Tibial nerve (tissue), 4 donors: ENCODE measurements around the gene NET1. TPM values are rescaled to one million over a fixed set of nuclear protein-coding genes. Genes with fewer than 3 reads are reported as not detected.

ENCODE experiments used
- DNase-seq, 2 donors: peaks; one replicate each; pipeline ENCODE4 v3.0.0-alpha.2; 2019; ENCODE audit warnings: low spot score in 2 of 2
- H3K27ac ChIP-seq, 4 donors: fragments of 200-600 bp; sonication (generic) in 3 of 4; one replicate each; pipeline ENCODE4 v1.5.1; 2017 to 2019; ENCODE audit warnings: mild to moderate bottlenecking in 1 of 4
- H3K27me3 ChIP-seq, 2 donors: fragments of 200-600 bp; sonication (generic) in 1 of 2; one replicate each; pipeline versions ENCODE4 v1.5.1 to v1.6.0; 2017 to 2019
- H3K36me3 ChIP-seq, 3 donors: fragments of 200-600 bp; sonication (generic); one replicate each; pipeline ENCODE4 v1.5.1; 2018 to 2019
- H3K4me1 ChIP-seq, 4 donors: fragments of 200-600 bp; sonication (generic) in 3 of 4; one replicate each; pipeline ENCODE4 v1.5.1; 2017 to 2019
- H3K4me3 ChIP-seq, 4 donors: fragments of 200-600 bp; sonication (generic) in 3 of 4; one replicate each; pipeline ENCODE4 v1.5.1; 2017 to 2019; ENCODE audit warnings: mild to moderate bottlenecking in 1 of 4, moderate library complexity in 1 of 4
- H3K9me3 ChIP-seq, 4 donors: fragments of 200-600 bp; sonication (generic) in 3 of 4; one replicate each; pipeline ENCODE4 v1.5.1; 2017 to 2019
- CTCF ChIP-seq, 5 experiments: fragments of 200-600 bp in 3 of 5; fragments of 450-650 bp in 2 of 5; sonication (generic) in 3 of 5; IDR thresholded peaks; one replicate each; pipeline ENCODE4 v1.5.1; 2016 to 2019; ENCODE audit warnings: antibody characterized with exemption in 5 of 5, mild to moderate bottlenecking in 3 of 5, moderate library complexity in 2 of 5
- EP300 ChIP-seq, 2 donors: sonication (generic); formaldehyde crosslinking; IDR thresholded peaks; one replicate each; pipeline ENCODE4 v1.6.1; 2017; ENCODE audit warnings: antibody characterized with exemption in 2 of 2, mild to moderate bottlenecking in 1 of 2
- POLR2A ChIP-seq, 2 donors: fragments of 450-650 bp; IDR thresholded peaks; one replicate each; pipeline ENCODE4 v1.6.1; 2017; ENCODE audit warnings: antibody characterized with exemption in 2 of 2, mild to moderate bottlenecking in 2 of 2, moderate library complexity in 2 of 2
- WGBS, 2 donors: methylation state at CpG; one replicate each; pipeline ENCODE4 v1.1.5; 2018; 5-methylcytosine and 5-hydroxymethylcytosine counted together
- total RNA-seq, 4 donors: library from RNA; depleted of rRNA; stranded (reverse); fragments of >200 nt; gene quantifications; one replicate each; pipeline ENCODE4 v1.1.0, GENCODE V29; 2016

Gene NET1
- total RNA-seq, 4 donors from 2014 or later, result 66.0 to 133 (median 91.3) TPM

GRCh38 chr10:5390607-5391205 is 21.7 kb upstream of the NET1 start:
- H3K27me3 ChIP-seq, result no peaks in the 10 kb centered on the region
- H3K4me3 ChIP-seq, result no peak overlapping the region
- no peaks in the 10 kb centered on the region for H3K36me3 ChIP-seq
- no peaks in the 10 kb centered on the region for H3K4me1 ChIP-seq
- H3K27ac ChIP-seq, result no peak overlapping the region
- DNase-seq, result no peak
- 84 to 100% methylated on average over 1 of the region's 1 CpG for WGBS, 2 donors
- no peak for TF ChIP-seq CTCF (IDR thresholded peaks at IDR 0.05)
- peaks cover 0 to 33% (median 9%) of the 10 kb centered on the region in 4 donors for H3K9me3 ChIP-seq

GRCh38 chr10:5391790-5392189 is 20.6 kb upstream of the NET1 start:
- peaks cover 0 to 33% (median 9%) of the 10 kb centered on the region in 4 donors for H3K9me3 ChIP-seq
- no peak for TF ChIP-seq EP300 (IDR thresholded peaks at IDR 0.05)
- no peak for TF ChIP-seq CTCF (IDR thresholded peaks at IDR 0.05)
- no peak for TF ChIP-seq POLR2A (IDR thresholded peaks at IDR 0.05)
- H3K27me3 ChIP-seq, result no peaks in the 10 kb centered on the region
- H3K4me3 ChIP-seq, result no peak overlapping the region
- WGBS, 2 donors, result 90 to 96% methylated on average over 3 of the region's 3 CpGs
- H3K4me1 ChIP-seq, result no peaks in the 10 kb centered on the region
- DNase-seq, result no peak
- H3K27ac ChIP-seq, result no peak overlapping the region
- H3K36me3 ChIP-seq, result no peaks in the 10 kb centered on the region

DNA sequence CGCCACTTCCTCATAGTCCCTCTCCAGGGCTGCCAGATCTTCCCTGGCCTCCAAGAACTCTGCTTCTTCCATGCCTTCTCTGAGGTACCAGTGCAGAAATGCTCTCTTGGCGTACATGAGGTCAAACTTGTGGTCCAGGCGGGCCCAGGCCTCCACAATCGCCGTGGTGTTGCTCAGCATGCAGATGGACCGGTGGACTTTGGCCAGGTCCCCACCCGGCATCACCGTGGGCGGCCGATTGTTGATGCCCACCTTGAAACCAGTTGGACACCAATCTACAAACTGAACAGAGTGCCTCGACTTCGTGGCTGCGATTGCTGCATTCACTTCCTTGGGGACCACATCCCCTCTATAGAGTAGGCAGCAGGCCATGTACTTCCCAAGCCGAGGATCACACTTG is 18.8 kb upstream of the NET1 start:
- no peak overlapping the region for H3K4me3 ChIP-seq
- no peak for TF ChIP-seq EP300 (IDR thresholded peaks at IDR 0.05)
- no peak for TF ChIP-seq CTCF (IDR thresholded peaks at IDR 0.05)
- TF ChIP-seq POLR2A (IDR thresholded peaks at IDR 0.05), result no peak
- H3K9me3 ChIP-seq, result peaks cover 0 to 33% (median 9%) of the 10 kb centered on the region in 4 donors
- no peak overlapping the region for H3K27ac ChIP-seq
- 91 to 93% methylated on average over 14 of the region's 14 CpGs for WGBS, 2 donors
- H3K4me1 ChIP-seq, result no peaks in the 10 kb centered on the region
- no peaks in the 10 kb centered on the region for H3K36me3 ChIP-seq
- H3K27me3 ChIP-seq, result no peaks in the 10 kb centered on the region
- no peak for DNase-seq

GRCh38 chr10:5395168-5395567 is 17.2 kb upstream of the NET1 start:
- H3K36me3 ChIP-seq, result no peaks in the 10 kb centered on the region
- WGBS, 2 donors, result 82 to 89% methylated on average over 18 of the region's 18 CpGs
- H3K4me3 ChIP-seq, result no peak overlapping the region
- no peak for DNase-seq
- H3K27me3 ChIP-seq, result no peaks in the 10 kb centered on the region
- H3K4me1 ChIP-seq, result no peaks in the 10 kb centered on the region
- H3K27ac ChIP-seq, result no peak overlapping the region
- no peak for TF ChIP-seq EP300 (IDR thresholded peaks at IDR 0.05)
- no peak for TF ChIP-seq CTCF (IDR thresholded peaks at IDR 0.05)
- no peak for TF ChIP-seq POLR2A (IDR thresholded peaks at IDR 0.05)
- peaks cover 0 to 19% (median 6%) of the 10 kb centered on the region in 4 donors for H3K9me3 ChIP-seq

DNA sequence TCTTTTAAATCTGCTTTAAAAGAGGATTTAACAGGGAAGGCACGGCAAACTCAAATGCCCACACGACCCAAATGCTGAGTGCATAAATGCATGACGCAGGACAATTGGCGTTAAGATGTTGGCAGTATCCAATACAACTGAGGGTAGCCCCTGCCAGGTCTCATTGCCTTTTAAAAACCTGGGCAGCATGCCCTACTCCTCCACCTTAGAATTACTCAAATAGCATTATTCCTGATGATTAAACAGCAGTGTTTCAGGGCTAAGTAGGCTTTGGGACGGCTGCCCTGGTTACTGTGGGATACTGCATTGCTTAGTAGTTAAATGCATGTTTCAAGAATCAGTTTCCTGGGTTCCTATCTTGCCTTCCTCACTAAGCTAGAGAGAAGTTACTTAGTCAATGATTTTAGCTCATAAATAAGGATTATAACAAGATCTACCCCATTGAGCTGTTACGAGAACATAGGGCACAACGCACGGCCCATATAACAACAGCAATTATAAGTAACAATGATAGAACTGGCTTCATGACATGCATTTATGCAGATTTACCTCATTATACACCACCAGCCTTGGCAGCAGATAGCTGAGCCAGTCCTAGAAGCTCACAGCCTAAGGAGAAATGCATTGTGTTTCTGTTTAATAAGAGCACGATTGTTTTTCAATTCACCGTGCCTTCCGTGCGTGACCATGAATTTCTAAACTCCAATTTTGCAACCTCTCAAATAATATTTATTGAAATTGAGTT is 15.6 kb upstream of the NET1 start:
- TF ChIP-seq POLR2A (IDR thresholded peaks at IDR 0.05) (no peak), EP300 (IDR thresholded peaks at IDR 0.05) (no peak), CTCF (IDR thresholded peaks at IDR 0.05) (no peak)
- 66 to 81% methylated on average over 12 of the region's 12 CpGs for WGBS, 2 donors
- no peak overlapping the region for H3K4me3 ChIP-seq
- H3K27ac ChIP-seq, result no peak overlapping the region
- H3K4me1 ChIP-seq, result no peaks in the 10 kb centered on the region
- H3K9me3 ChIP-seq, result peaks cover 0 to 3% (median 0%) of the 10 kb centered on the region in 4 donors
- no peaks in the 10 kb centered on the region for H3K36me3 ChIP-seq
- DNase-seq, result no peak
- H3K27me3 ChIP-seq, result no peaks in the 10 kb centered on the region
